Measurements from ENCODE around the gene EMP2.
"Not testable (repeated sequence)": the region's sequence is repeated elsewhere in the genome, so short reads cannot be mapped to it uniquely, and the experiment has no call there.

The EMP2 gene

GRCh38 chr16:10519929-10520868, 60.2 kb downstream of the EMP2 start:
- DNase-seq: no peak

- no peak for DNase-seq
These were observed 61.1 kb downstream of the EMP2 start for GRCh38 chr16:10519297-10519696.

- no peak for DNase-seq
These were observed 61.8 kb downstream of the EMP2 start for GRCh38 chr16:10518479-10519041.

GRCh38 chr16:10517868-10518267, 62.5 kb downstream of the EMP2 start:
- no peak for DNase-seq

- DNase-seq: peak; percentile 10
These were observed 65.9 kb downstream of the EMP2 start for GRCh38 chr16:10514369-10515055.

GRCh38 chr16:10511829-10512228, 68.6 kb downstream of the EMP2 start:
- DNase-seq: no peak

- DNase-seq: no peak
These were observed 70.1 kb downstream of the EMP2 start for GRCh38 chr16:10510279-10510678.

GRCh38 chr16:10509534-10510025, 70.8 kb downstream of the EMP2 start:
- peak; percentile 36 for DNase-seq

- not testable (repeated sequence) for DNase-seq
These were observed 75.1 kb downstream of the EMP2 start for GRCh38 chr16:10505286-10505685.

GRCh38 chr16:10504404-10504885, 76.0 kb downstream of the EMP2 start:
- no peak for DNase-seq

GRCh38 chr16:10502776-10503175, 77.6 kb downstream of the EMP2 start:
- DNase-seq: no peak

- DNase-seq: no peak
These were observed 79.3 kb downstream of the EMP2 start for GRCh38 chr16:10501016-10501607.

GRCh38 chr16:10500582-10500981, 79.8 kb downstream of the EMP2 start:
- DNase-seq: no peak

- DNase-seq: no peak
These were observed 83.0 kb downstream of the EMP2 start for GRCh38 chr16:10497132-10498101.

GRCh38 chr16:10495031-10495345, 85.4 kb downstream of the EMP2 start:
- no peak for DNase-seq

GRCh38 chr16:10494343-10495030, 85.9 kb downstream of the EMP2 start:
- no peak for DNase-seq

GRCh38 chr16:10493276-10493675, 87.1 kb downstream of the EMP2 start:
- DNase-seq: no peak

- DNase-seq: no peak
These were observed 90.3 kb downstream of the EMP2 start for GRCh38 chr16:10490141-10490540.

- no peak for DNase-seq
These were observed 94.6 kb downstream of the EMP2 start for GRCh38 chr16:10485698-10486382.

GRCh38 chr16:10485159-10485558, 95.2 kb downstream of the EMP2 start:
- no peak for DNase-seq

- DNase-seq: no peak
These were observed 100.2 kb downstream of the EMP2 start for GRCh38 chr16:10480151-10480550.

Measured in stimulated activated CD4-positive, alpha-beta T cell treated with anti-CD3 and anti-CD28 coated beads, Interleukin-12 subunit alpha, Interleukin-12 subunit beta, amount 100 ng/mL, for 4 hours (primary cell).